ENCODE measurements around the gene RAPGEF2.

DNA sequence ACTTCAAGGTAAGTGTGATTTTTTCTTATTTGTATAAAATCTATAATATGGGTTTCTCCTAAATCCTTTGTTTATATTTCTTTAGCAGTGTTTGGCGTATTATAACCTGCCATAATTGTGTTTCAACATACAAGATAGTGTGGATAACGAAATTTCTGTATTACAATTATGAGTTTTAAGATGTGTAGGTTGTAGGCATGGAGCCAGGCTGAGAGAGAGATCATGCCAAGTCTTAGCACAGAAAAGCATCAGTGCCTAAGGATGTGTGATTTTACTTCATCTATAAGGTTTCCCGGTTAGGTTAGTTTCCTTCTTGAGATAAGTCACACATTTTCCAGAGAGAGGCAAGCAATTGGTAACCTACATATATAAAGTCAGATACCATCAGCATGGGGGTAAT lies 161.2 kb downstream of the RAPGEF2 start:
- TF ChIP-seq, protein P1, sequence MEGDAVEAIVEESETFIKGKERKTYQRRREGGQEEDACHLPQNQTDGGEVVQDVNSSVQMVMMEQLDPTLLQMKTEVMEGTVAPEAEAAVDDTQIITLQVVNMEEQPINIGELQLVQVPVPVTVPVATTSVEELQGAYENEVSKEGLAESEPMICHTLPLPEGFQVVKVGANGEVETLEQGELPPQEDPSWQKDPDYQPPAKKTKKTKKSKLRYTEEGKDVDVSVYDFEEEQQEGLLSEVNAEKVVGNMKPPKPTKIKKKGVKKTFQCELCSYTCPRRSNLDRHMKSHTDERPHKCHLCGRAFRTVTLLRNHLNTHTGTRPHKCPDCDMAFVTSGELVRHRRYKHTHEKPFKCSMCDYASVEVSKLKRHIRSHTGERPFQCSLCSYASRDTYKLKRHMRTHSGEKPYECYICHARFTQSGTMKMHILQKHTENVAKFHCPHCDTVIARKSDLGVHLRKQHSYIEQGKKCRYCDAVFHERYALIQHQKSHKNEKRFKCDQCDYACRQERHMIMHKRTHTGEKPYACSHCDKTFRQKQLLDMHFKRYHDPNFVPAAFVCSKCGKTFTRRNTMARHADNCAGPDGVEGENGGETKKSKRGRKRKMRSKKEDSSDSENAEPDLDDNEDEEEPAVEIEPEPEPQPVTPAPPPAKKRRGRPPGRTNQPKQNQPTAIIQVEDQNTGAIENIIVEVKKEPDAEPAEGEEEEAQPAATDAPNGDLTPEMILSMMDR (IDR thresholded peaks at IDR 0.05): no peak
- no peak for TF ChIP-seq ZFX (IDR thresholded peaks at IDR 0.05; ENCODE audit: borderline replicate concordance)

Measured in 22Rv1 (cell line).